Stomach (tissue), 9 donors: ENCODE measurements around the gene TMEM176B. TPM values are rescaled to one million over a fixed set of nuclear protein-coding genes. Genes with fewer than 3 reads are reported as not detected.
"Not testable (repeated sequence)": the region's sequence is repeated elsewhere in the genome, so short reads cannot be mapped to it uniquely, and the experiment has no call there.

Experiments used
- DNase-seq, 2 donors: peaks; one replicate each; pipeline versions ENCODE4 v3.0.0 to v3.0.0-alpha.2; 2013 to 2019
- H3K27ac ChIP-seq, 5 donors: fragments of 200-600 bp in 4 of 5; sonication (generic) in 4 of 5; one replicate each; pipeline ENCODE4 v1.5.1; 2013 to 2019; ENCODE audit warnings: mild to moderate bottlenecking in 1 of 5, moderate library complexity in 1 of 5
- H3K27me3 ChIP-seq, 3 donors: fragments of 200-600 bp; sonication (generic); one replicate each; pipeline ENCODE4 v1.5.1; 2017 to 2019; ENCODE audit warnings: mixed run types in 1 of 3
- H3K36me3 ChIP-seq, 4 donors: fragments of 200-600 bp; sonication (generic); 1 replicate in 3 of 4; 2 replicates in 1 of 4; pipeline ENCODE4 v1.5.1; 2016 to 2019
- H3K4me1 ChIP-seq, 4 donors: fragments of 200-600 bp; sonication (generic); one replicate each; pipeline ENCODE4 v1.5.1; 2016 to 2019
- H3K4me3 ChIP-seq, 4 donors: fragments of 200-600 bp; sonication (generic) in 3 of 4; one replicate each; pipeline ENCODE4 v1.5.1; 2016 to 2019; ENCODE audit warnings: mild to moderate bottlenecking in 1 of 4
- H3K9me3 ChIP-seq, 4 donors: fragments of 200-600 bp; sonication (generic); one replicate each; pipeline ENCODE4 v1.5.1; 2016 to 2019
- CTCF ChIP-seq, 7 experiments: fragments of 450-650 bp in 4 of 7; fragments of 200-600 bp in 3 of 7; sonication (generic) in 3 of 7; IDR thresholded peaks; one replicate each; pipeline ENCODE4 v1.5.1; 2016 to 2019; ENCODE audit warnings: antibody characterized with exemption in 7 of 7, control low read depth in 2 of 7, mild to moderate bottlenecking in 1 of 7
- EP300 ChIP-seq: sonication (generic); formaldehyde crosslinking; IDR thresholded peaks from one replicate; pipeline ENCODE4 v1.6.1; 2017; ENCODE audit warnings: antibody characterized with exemption
- POLR2A ChIP-seq, 4 donors: fragments of 450-650 bp; IDR thresholded peaks; one replicate each; pipeline ENCODE4 v1.6.1; 2016; ENCODE audit warnings: antibody characterized with exemption in 4 of 4, control low read depth in 2 of 4, mild to moderate bottlenecking in 1 of 4, moderate library complexity in 1 of 4
- POLR2AphosphoS5 ChIP-seq, 3 donors: sonication (generic); formaldehyde crosslinking; IDR thresholded peaks; one replicate each; pipeline ENCODE4 v1.6.1; 2016; ENCODE audit warnings: antibody characterized with exemption in 3 of 3
- WGBS, 5 donors: extraction: QIAGEN DNeasy Blood & Tissue Kit in 3 of 5; methylation state at CpG; one replicate each; pipeline versions ENCODE4 v1.1.5 to v1.1.7; 2013 to 2018; 5-methylcytosine and 5-hydroxymethylcytosine counted together
- intact Hi-C: fragments of 100-400 bp; cut with DNase I; formaldehyde crosslinking; loops from one replicate; pipeline ENCODE4 v1.15.1; 2023; ENCODE audit warnings: low total_unique reads
- polyA plus RNA-seq, 3 donors: library from polyadenylated mRNA; stranded (reverse); fragments of 200-250 nt; gene quantifications; one replicate each; pipeline ENCODE4 v1.2.3, GENCODE V29; 2013
- total RNA-seq, 5 donors: library from RNA; depleted of rRNA; stranded (reverse); fragments of >200 nt; gene quantifications; one replicate each; pipeline versions ENCODE4 v1.1.0 to v1.2.3, GENCODE V29; 2014 to 2016
- donor health status: healthy with polysubstance abuse.
- donor health status: Bipolar disorder and iron deficiency.
- donor health status: healthy.

The TMEM176B gene
- total and polyA plus RNA-seq, 8 donors: 29.4 to 157 (median 88.8) TPM

- Histone ChIP-seq H3K36me3 (no peaks in the 10 kb centered on the region), H3K4me1 (peaks cover 12 to 43% (median 28%) of the 10 kb centered on the region in 4 donors), H3K27ac (peak overlapping the region; percentile 45 to 85 (median 54)), H3K9me3 (no peaks in the 10 kb centered on the region), H3K4me3 (no peak overlapping the region), H3K27me3 (no peaks in the 10 kb centered on the region)
- intact Hi-C loops: no loop called here
- DNase-seq: no peak
- 48 to 76% (median 59%) methylated on average over 3 of the region's 3 CpGs for WGBS, 5 donors
- no peak for TF ChIP-seq POLR2AphosphoS5 (IDR thresholded peaks at IDR 0.05)
- TF ChIP-seq CTCF (IDR thresholded peaks at IDR 0.05): no peak
- no peak for TF ChIP-seq POLR2A (IDR thresholded peaks at IDR 0.05)
- no peak for TF ChIP-seq EP300
Measured at GRCh38 chr7:150780292-150780691, 19.9 kb downstream of the TMEM176B start.

GRCh38 chr7:150778738-150779301 is 21.3 kb downstream of the TMEM176B start:
- 7 to 10% (median 8%) methylated on average over 12 of the region's 12 CpGs for WGBS, 5 donors
- intact Hi-C loops: loop anchor here (10.0 kb wide), 1 partner anchor 86 kb away; no protein-coding TSS in a partner anchor
- TF ChIP-seq CTCF (IDR thresholded peaks at IDR 0.05) (peak in 5 of 7 experiments; percentile 74 to 91 (median 82)), EP300 (no peak), POLR2AphosphoS5 (IDR thresholded peaks at IDR 0.05) (peak in 2 of 3 donors; percentile 7 to 50), POLR2A (IDR thresholded peaks at IDR 0.05) (no peak)
- Histone ChIP-seq H3K27me3 (no peaks in the 10 kb centered on the region), H3K4me1 (peaks cover under 1 to 28% (median 15%) of the 10 kb centered on the region in 4 donors), H3K27ac (peak overlapping the region in 1 of 5 donors; percentile 43), H3K9me3 (peaks cover 0 to 7% (median 1%) of the 10 kb centered on the region in 4 donors), H3K4me3 (no peak overlapping the region), H3K36me3 (no peaks in the 10 kb centered on the region)
- DNase-seq: peak; percentile 87 to 93

- H3K4me1 ChIP-seq: peaks cover 0 to 22% (median 10%) of the 10 kb centered on the region in 4 donors
- H3K4me3 ChIP-seq: no peak overlapping the region
- DNase-seq: no peak
- H3K9me3 ChIP-seq: peaks cover 0 to 7% (median 4%) of the 10 kb centered on the region in 4 donors
- no peaks in the 10 kb centered on the region for H3K36me3 ChIP-seq
- intact Hi-C loops: loop anchor here (10.0 kb wide), 1 partner anchor 87 kb away; no protein-coding TSS in a partner anchor
- 41 to 56% (median 45%) methylated on average over 8 of the region's 8 CpGs for WGBS, 5 donors
- H3K27ac ChIP-seq: no peak overlapping the region
- H3K27me3 ChIP-seq: no peaks in the 10 kb centered on the region
- TF ChIP-seq POLR2A (IDR thresholded peaks at IDR 0.05): no peak
- no peak for TF ChIP-seq POLR2AphosphoS5 (IDR thresholded peaks at IDR 0.05)
Measured at GRCh38 chr7:150778014-150778737, 22.0 kb downstream of the TMEM176B start.

- intact Hi-C loops: loop anchor here (10.0 kb wide), 1 partner anchor 91 kb away; no protein-coding TSS in a partner anchor
- not testable (repeated sequence) for H3K36me3 ChIP-seq, H3K27ac ChIP-seq, DNase-seq, H3K27me3 ChIP-seq, H3K9me3 ChIP-seq, H3K4me3 ChIP-seq
- WGBS, 5 donors: 79 to 91% (median 84%) methylated on average over 1 of the region's 1 CpG
- peaks cover 0 to 12% (median 4%) of the 10 kb centered on the region in 4 donors for H3K4me1 ChIP-seq
Measured at GRCh38 chr7:150774131-150774530, 26.0 kb downstream of the TMEM176B start.

- intact Hi-C loops: loop anchor here (10.0 kb wide), 1 partner anchor 95 kb away; no protein-coding TSS in a partner anchor
- 68 to 88% (median 83%) methylated on average over 4 of the region's 4 CpGs for WGBS, 5 donors
Measured at GRCh38 chr7:150769768-150770167, 30.4 kb downstream of the TMEM176B start.

More at GRCh38 chr7:150769768-150770167, 30.4 kb downstream of the TMEM176B start:
- Histone ChIP-seq H3K4me3 (no peak overlapping the region), H3K36me3 (no peaks in the 10 kb centered on the region), H3K9me3 (peaks cover 0 to 7% (median 4%) of the 10 kb centered on the region in 4 donors), H3K4me1 (peaks cover 0 to 7% (median 3%) of the 10 kb centered on the region in 4 donors), H3K27ac (no peak overlapping the region), H3K27me3 (no peaks in the 10 kb centered on the region)
- TF ChIP-seq CTCF (IDR thresholded peaks at IDR 0.05) (no peak), POLR2AphosphoS5 (IDR thresholded peaks at IDR 0.05) (no peak), POLR2A (IDR thresholded peaks at IDR 0.05) (no peak), EP300 (no peak)
- DNase-seq: no peak
